ENCODE data around the gene ST6GALNAC4. TPM values are rescaled to one million over a fixed set of nuclear protein-coding genes. Genes with fewer than 3 reads are reported as not detected.
A peak's percentile ranks its signal among the peaks of the same experiment; 100 is the strongest.

The ST6GALNAC4 gene
- total and polyA plus RNA-seq, 10 of the 15 experiments (the other 5 are each of a cell fraction or from before 2014, with no cell fraction given): 4.2 to 63.2 (median 35.2) TPM

GRCh38 chr9:127903557-127904475 lies 13.0 kb downstream of the ST6GALNAC4 start:
- ChIA-PET RAD21 (ENCODE audit: unreplicated experiment) (interaction anchor here (0.6 to 10.1 kb wide), 5 partner anchors 12 to 169 kb away, joined by 3 to 92 read pairs (median 3); partner anchors contain the start of genes NAIF1, ST6GALNAC4 and TOR2A), SMC1A (ENCODE audit: uncharacterized antibody, unreplicated experiment) (interaction anchor here (2.5 to 4.9 kb wide), 2 partner anchors 13 to 17 kb away, joined by 12 to 37 read pairs; partner anchors contain the start of gene ST6GALNAC4), POLR2A (interaction anchor here (0.6 to 11.0 kb wide), 7 partner anchors 12 to 778 kb away, joined by 3 to 166 read pairs (median 6); partner anchors contain the start of gene ST6GALNAC4), CTCF (interaction anchor here (0.6 to 2.1 kb wide), 7 partner anchors 9 to 742 kb away, joined by 3 to 8 read pairs (median 5); partner anchors contain the start of genes CDK9 and ST6GALNAC4)
- Histone ChIP-seq H4K20me1 (ENCODE audit: control insufficient read depth, insufficient read depth) (no peaks in the 10 kb centered on the region), H3K27ac (ENCODE audit: control insufficient read depth, insufficient read depth) (peak overlapping the region; percentile 90), H3K27me3 (replicated peaks in 1 of 2; ENCODE audit: control insufficient read depth in 2 of 2, insufficient read depth in 2 of 2, low read length in 1 of 2) (no peaks in the 10 kb centered on the region), H3K9me3 (replicated peaks; ENCODE audit: control insufficient read depth, insufficient read depth, low read length) (no peaks in the 10 kb centered on the region), H3K79me2 (ENCODE audit: control insufficient read depth, insufficient read depth, low read length) (peaks cover 5% of the 10 kb centered on the region), H3K4me2 (ENCODE audit: control insufficient read depth, insufficient read depth) (peak overlapping the region; percentile 75), H3K9ac (ENCODE audit: control insufficient read depth, insufficient read depth, low read length) (peak overlapping the region; percentile 22; the same call in 1 of the 2 replicates), H2AFZ (ENCODE audit: control insufficient read depth, low read depth, low read length) (peak overlapping the region; percentile 16; the same call in 1 of the 2 replicates), H3K36me3 (ENCODE audit: control insufficient read depth in 2 of 2, insufficient read depth in 2 of 2, low read length in 1 of 2) (peaks cover 0 to 6% of the 10 kb centered on the region in 2 experiments; a peak in 2 of 4 replicates), H3K4me1 (ENCODE audit: control insufficient read depth, insufficient read depth, low read length) (peaks cover 66% of the 10 kb centered on the region), H3K4me3 (peak overlapping the region; percentile 22; the same call in 1 of the 2 replicates)
- WGBS (ENCODE audit: insufficient coverage, insufficient replicate concordance, low lambda C conversion rate, missing lambda C conversion rate): 12% methylated on average over 17 of the region's 17 CpGs
- DNase-seq (ENCODE audit: low read depth, low spot score) (no peak), FAIRE-seq (no peak), ATAC-seq (peak; percentile 34)
- in situ Hi-C loops (cut with MboI): no loop called here
- intact Hi-C loops (cut with micrococcal nuclease; ENCODE audit: unreplicated experiment): no loop called here
- BruUV-seq (replicated peaks): no TSS peak
- TF ChIP-seq RAD21 (IDR thresholded peaks at IDR 0.05; ENCODE audit: insufficient read depth, low read depth, low read length): no peak
- TF ChIP-seq IRF4 (IDR thresholded peaks at IDR 0.05; ENCODE audit: low read depth, low read length): no peak
- no peak for TF ChIP-seq ZNF384 (IDR thresholded peaks at IDR 0.05; ENCODE audit: borderline replicate concordance, low read depth, low read length)
- no peak for TF ChIP-seq ZNF24 (IDR thresholded peaks at IDR 0.05)
- TF ChIP-seq RELA (IDR thresholded peaks at IDR 0.05; ENCODE audit: borderline replicate concordance, partially characterized antibody): peak; percentile 15
- no peak for TF ChIP-seq YY1 (IDR thresholded peaks at IDR 0.05; ENCODE audit: low read depth, low read length)
- TF ChIP-seq E2F8 (IDR thresholded peaks at IDR 0.05; ENCODE audit: low read depth, partially characterized antibody): no peak
- TF ChIP-seq TCF7 (IDR thresholded peaks at IDR 0.05; ENCODE audit: borderline replicate concordance): no peak
- no peak for TF ChIP-seq ASH2L (IDR thresholded peaks at IDR 0.05; ENCODE audit: borderline replicate concordance, low read depth)
- TF ChIP-seq DPF2 (IDR thresholded peaks at IDR 0.05): 0 out of 2 replicates have a peak, but pooled peaks have one; percentile 43
- TF ChIP-seq SIN3A (IDR thresholded peaks at IDR 0.05; ENCODE audit: low read depth, low read length): no peak
- TF ChIP-seq ZBTB40 (IDR thresholded peaks at IDR 0.05; ENCODE audit: borderline replicate concordance): no peak
- no peak for TF ChIP-seq HDGF (IDR thresholded peaks at IDR 0.05)
- no peak for TF ChIP-seq CEBPB (IDR thresholded peaks at IDR 0.05; ENCODE audit: borderline replicate concordance in 1 of 2, low read depth in 2 of 2, low read length in 2 of 2)
- no peak for TF ChIP-seq POLR2AphosphoS5 (IDR thresholded peaks at IDR 0.05; ENCODE audit: low read length)
